ENCODE measurements around the gene IL6. TPM values are rescaled to one million over a fixed set of nuclear protein-coding genes. Genes with fewer than 3 reads are reported as not detected.

Gene IL6
- total and polyA plus RNA-seq, 9 of the 15 experiments (the other 6 are each of a cell fraction or from before 2014, with no cell fraction given): 0.76 to 2.9 (median 1.5) TPM

DNA sequence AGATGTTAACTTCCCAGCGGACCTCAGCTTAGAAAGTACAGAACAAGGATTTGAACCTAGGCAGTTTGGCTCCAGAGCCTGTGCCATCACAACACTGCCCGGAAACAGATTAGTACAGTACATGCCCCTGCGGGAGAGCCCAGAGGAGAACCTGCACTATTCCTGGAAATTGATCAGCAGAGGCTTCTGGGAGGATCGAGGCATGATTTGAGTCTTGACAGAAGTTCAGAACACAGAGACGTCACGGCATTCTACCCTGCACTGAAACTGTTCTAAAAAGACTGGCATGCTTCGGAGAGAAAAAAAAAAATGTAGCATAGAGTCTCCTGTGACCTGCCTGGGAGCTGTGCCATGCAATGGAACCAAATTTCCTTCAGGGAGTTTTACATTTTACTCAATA is 9.2 kb upstream of the IL6 start (continued):
- TF ChIP-seq, protein P1, sequence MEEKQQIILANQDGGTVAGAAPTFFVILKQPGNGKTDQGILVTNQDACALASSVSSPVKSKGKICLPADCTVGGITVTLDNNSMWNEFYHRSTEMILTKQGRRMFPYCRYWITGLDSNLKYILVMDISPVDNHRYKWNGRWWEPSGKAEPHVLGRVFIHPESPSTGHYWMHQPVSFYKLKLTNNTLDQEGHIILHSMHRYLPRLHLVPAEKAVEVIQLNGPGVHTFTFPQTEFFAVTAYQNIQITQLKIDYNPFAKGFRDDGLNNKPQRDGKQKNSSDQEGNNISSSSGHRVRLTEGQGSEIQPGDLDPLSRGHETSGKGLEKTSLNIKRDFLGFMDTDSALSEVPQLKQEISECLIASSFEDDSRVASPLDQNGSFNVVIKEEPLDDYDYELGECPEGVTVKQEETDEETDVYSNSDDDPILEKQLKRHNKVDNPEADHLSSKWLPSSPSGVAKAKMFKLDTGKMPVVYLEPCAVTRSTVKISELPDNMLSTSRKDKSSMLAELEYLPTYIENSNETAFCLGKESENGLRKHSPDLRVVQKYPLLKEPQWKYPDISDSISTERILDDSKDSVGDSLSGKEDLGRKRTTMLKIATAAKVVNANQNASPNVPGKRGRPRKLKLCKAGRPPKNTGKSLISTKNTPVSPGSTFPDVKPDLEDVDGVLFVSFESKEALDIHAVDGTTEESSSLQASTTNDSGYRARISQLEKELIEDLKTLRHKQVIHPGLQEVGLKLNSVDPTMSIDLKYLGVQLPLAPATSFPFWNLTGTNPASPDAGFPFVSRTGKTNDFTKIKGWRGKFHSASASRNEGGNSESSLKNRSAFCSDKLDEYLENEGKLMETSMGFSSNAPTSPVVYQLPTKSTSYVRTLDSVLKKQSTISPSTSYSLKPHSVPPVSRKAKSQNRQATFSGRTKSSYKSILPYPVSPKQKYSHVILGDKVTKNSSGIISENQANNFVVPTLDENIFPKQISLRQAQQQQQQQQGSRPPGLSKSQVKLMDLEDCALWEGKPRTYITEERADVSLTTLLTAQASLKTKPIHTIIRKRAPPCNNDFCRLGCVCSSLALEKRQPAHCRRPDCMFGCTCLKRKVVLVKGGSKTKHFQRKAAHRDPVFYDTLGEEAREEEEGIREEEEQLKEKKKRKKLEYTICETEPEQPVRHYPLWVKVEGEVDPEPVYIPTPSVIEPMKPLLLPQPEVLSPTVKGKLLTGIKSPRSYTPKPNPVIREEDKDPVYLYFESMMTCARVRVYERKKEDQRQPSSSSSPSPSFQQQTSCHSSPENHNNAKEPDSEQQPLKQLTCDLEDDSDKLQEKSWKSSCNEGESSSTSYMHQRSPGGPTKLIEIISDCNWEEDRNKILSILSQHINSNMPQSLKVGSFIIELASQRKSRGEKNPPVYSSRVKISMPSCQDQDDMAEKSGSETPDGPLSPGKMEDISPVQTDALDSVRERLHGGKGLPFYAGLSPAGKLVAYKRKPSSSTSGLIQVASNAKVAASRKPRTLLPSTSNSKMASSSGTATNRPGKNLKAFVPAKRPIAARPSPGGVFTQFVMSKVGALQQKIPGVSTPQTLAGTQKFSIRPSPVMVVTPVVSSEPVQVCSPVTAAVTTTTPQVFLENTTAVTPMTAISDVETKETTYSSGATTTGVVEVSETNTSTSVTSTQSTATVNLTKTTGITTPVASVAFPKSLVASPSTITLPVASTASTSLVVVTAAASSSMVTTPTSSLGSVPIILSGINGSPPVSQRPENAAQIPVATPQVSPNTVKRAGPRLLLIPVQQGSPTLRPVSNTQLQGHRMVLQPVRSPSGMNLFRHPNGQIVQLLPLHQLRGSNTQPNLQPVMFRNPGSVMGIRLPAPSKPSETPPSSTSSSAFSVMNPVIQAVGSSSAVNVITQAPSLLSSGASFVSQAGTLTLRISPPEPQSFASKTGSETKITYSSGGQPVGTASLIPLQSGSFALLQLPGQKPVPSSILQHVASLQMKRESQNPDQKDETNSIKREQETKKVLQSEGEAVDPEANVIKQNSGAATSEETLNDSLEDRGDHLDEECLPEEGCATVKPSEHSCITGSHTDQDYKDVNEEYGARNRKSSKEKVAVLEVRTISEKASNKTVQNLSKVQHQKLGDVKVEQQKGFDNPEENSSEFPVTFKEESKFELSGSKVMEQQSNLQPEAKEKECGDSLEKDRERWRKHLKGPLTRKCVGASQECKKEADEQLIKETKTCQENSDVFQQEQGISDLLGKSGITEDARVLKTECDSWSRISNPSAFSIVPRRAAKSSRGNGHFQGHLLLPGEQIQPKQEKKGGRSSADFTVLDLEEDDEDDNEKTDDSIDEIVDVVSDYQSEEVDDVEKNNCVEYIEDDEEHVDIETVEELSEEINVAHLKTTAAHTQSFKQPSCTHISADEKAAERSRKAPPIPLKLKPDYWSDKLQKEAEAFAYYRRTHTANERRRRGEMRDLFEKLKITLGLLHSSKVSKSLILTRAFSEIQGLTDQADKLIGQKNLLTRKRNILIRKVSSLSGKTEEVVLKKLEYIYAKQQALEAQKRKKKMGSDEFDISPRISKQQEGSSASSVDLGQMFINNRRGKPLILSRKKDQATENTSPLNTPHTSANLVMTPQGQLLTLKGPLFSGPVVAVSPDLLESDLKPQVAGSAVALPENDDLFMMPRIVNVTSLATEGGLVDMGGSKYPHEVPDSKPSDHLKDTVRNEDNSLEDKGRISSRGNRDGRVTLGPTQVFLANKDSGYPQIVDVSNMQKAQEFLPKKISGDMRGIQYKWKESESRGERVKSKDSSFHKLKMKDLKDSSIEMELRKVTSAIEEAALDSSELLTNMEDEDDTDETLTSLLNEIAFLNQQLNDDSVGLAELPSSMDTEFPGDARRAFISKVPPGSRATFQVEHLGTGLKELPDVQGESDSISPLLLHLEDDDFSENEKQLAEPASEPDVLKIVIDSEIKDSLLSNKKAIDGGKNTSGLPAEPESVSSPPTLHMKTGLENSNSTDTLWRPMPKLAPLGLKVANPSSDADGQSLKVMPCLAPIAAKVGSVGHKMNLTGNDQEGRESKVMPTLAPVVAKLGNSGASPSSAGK (IDR thresholded peaks at IDR 0.05): peak; percentile 9; the same call in 1 of the 2 replicates
- TF ChIP-seq RB1 (IDR thresholded peaks at IDR 0.05; ENCODE audit: low read depth) (no peak), ZNF583 (CRISPR knock-in tag; IDR thresholded peaks at IDR 0.05) (0 out of 2 replicates have a peak, but pooled peaks have one; percentile 49), PTTG1 (tag; IDR thresholded peaks at IDR 0.05; ENCODE audit: low read depth) (peak; percentile 59; the same call in 1 of the 2 replicates), HDAC1 (IDR thresholded peaks at IDR 0.05) (0 out of 4 replicates have a peak, but pooled peaks of 1 of the 2 experiments have one; percentile 1), ZNF384 (IDR thresholded peaks at IDR 0.05; ENCODE audit: low read depth, low read length) (no peak), SMARCA4 (IDR thresholded peaks at IDR 0.05) (no peak), CEBPB (tag; IDR thresholded peaks at IDR 0.05) (no peak), BACH1 (tag; IDR thresholded peaks at IDR 0.05) (peak; percentile 64; the same call in 1 of the 2 replicates), NEUROD1 (IDR thresholded peaks at IDR 0.05; ENCODE audit: borderline replicate concordance, low read depth, low read length, partially characterized antibody) (no peak), STAT5A (IDR thresholded peaks at IDR 0.05; ENCODE audit: borderline replicate concordance, low read length) (no peak), ZNF79 (CRISPR knock-in tag; IDR thresholded peaks at IDR 0.05; ENCODE audit: low read depth) (no peak)
- TF ChIP-seq, protein P2, sequence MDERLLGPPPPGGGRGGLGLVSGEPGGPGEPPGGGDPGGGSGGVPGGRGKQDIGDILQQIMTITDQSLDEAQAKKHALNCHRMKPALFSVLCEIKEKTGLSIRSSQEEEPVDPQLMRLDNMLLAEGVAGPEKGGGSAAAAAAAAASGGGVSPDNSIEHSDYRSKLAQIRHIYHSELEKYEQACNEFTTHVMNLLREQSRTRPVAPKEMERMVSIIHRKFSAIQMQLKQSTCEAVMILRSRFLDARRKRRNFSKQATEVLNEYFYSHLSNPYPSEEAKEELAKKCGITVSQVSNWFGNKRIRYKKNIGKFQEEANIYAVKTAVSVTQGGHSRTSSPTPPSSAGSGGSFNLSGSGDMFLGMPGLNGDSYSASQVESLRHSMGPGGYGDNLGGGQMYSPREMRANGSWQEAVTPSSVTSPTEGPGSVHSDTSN (CRISPR knock-in tag; IDR thresholded peaks at IDR 0.05; ENCODE audit: low read depth): no peak
- TF ChIP-seq, protein P2 (tag; conservative IDR thresholded peaks at IDR 0.05; ENCODE audit: low read depth): 0 out of 2 replicates have a peak, but pooled peaks have one; percentile 5
